ENCODE results near the gene EEFSEC. TPM values are rescaled to one million over a fixed set of nuclear protein-coding genes. Genes with fewer than 3 reads are reported as not detected.

Gene EEFSEC
- total RNA-seq, 1 donor from 2014 or later: 16.2 TPM

GRCh38 chr3:128199110-128199509 lies 45.8 kb downstream of the EEFSEC start:
- intact Hi-C loops (cut with DNase I): no loop called here
- Histone ChIP-seq H3K27me3 (no peaks in the 10 kb centered on the region), H3K9me3 (no peaks in the 10 kb centered on the region), H3K4me1 (peaks cover 2% of the 10 kb centered on the region in 2 donors), H3K36me3 (no peaks in the 10 kb centered on the region), H3K27ac (no peak overlapping the region), H3K4me3 (no peak overlapping the region)
- no peak for DNase-seq (ENCODE audit: low spot score in 2 of 2)
- no peak for TF ChIP-seq CTCF (IDR thresholded peaks at IDR 0.05)

GRCh38 chr3:128201158-128201755 lies 48.0 kb downstream of the EEFSEC start:
- no peak for DNase-seq (ENCODE audit: low spot score in 2 of 2)
- no peak for TF ChIP-seq CTCF (IDR thresholded peaks at IDR 0.05)
- Histone ChIP-seq H3K27ac (no peak overlapping the region), H3K9me3 (no peaks in the 10 kb centered on the region), H3K27me3 (no peaks in the 10 kb centered on the region), H3K4me1 (no peaks in the 10 kb centered on the region), H3K36me3 (no peaks in the 10 kb centered on the region), H3K4me3 (no peak overlapping the region)
- intact Hi-C loops (cut with DNase I): no loop called here

- intact Hi-C loops (cut with DNase I): no loop called here
- H3K9me3 ChIP-seq: no peaks in the 10 kb centered on the region
- no peak for DNase-seq (ENCODE audit: low spot score in 2 of 2)
Measured at GRCh38 chr3:128203169-128203568, 49.9 kb downstream of the EEFSEC start.

GRCh38 chr3:128205558-128206145 lies 52.4 kb downstream of the EEFSEC start:
- no peak overlapping the region for H3K27ac ChIP-seq

More at GRCh38 chr3:128203169-128203568, 49.9 kb downstream of the EEFSEC start:
- no peaks in the 10 kb centered on the region for H3K27me3 ChIP-seq
- H3K36me3 ChIP-seq: no peaks in the 10 kb centered on the region
- no peak overlapping the region for H3K4me3 ChIP-seq
- H3K4me1 ChIP-seq: no peaks in the 10 kb centered on the region
- no peak overlapping the region for H3K27ac ChIP-seq
- no peak for TF ChIP-seq CTCF (IDR thresholded peaks at IDR 0.05)

GRCh38 chr3:128207951-128208350 lies 54.7 kb downstream of the EEFSEC start:
- intact Hi-C loops (cut with DNase I): no loop called here
- H3K27me3 ChIP-seq: no peaks in the 10 kb centered on the region
- no peak overlapping the region for H3K27ac ChIP-seq
- H3K4me1 ChIP-seq: no peaks in the 10 kb centered on the region
- H3K9me3 ChIP-seq: no peaks in the 10 kb centered on the region
- H3K4me3 ChIP-seq: no peak overlapping the region
- no peak for DNase-seq (ENCODE audit: low spot score in 2 of 2)
- no peaks in the 10 kb centered on the region for H3K36me3 ChIP-seq
- no peak for TF ChIP-seq CTCF (IDR thresholded peaks at IDR 0.05)

More at GRCh38 chr3:128205558-128206145, 52.4 kb downstream of the EEFSEC start:
- H3K9me3 ChIP-seq: no peaks in the 10 kb centered on the region
- no peak for TF ChIP-seq CTCF (IDR thresholded peaks at IDR 0.05)
- H3K4me3 ChIP-seq: no peak overlapping the region
- no peak for DNase-seq (ENCODE audit: low spot score in 2 of 2)
- intact Hi-C loops (cut with DNase I): no loop called here
- H3K36me3 ChIP-seq: no peaks in the 10 kb centered on the region
- H3K4me1 ChIP-seq: no peaks in the 10 kb centered on the region
- no peaks in the 10 kb centered on the region for H3K27me3 ChIP-seq
